NCI-H748 (cell line): ENCODE data around the gene FNBP1.
"Not testable (repeated sequence)": the region's sequence is repeated elsewhere in the genome, so short reads cannot be mapped to it uniquely, and the experiment has no call there.

ENCODE experiments used
- DNase-seq: peaks from one replicate; lab custom pipeline; 2025; ENCODE audit not compliant: unreplicated experiment; lab: John Stamatoyannopoulos, UW

Gene FNBP1

GRCh38 chr9:130022566-130023143, 20.3 kb downstream of the FNBP1 start:
- no peak for DNase-seq

- DNase-seq: not testable (repeated sequence)
These were observed 21.1 kb downstream of the FNBP1 start for GRCh38 chr9:130021842-130022241.

GRCh38 chr9:130021123-130021522, 21.9 kb downstream of the FNBP1 start:
- DNase-seq: no peak

- no peak for DNase-seq
These were observed 22.4 kb downstream of the FNBP1 start for GRCh38 chr9:130020618-130021017.

GRCh38 chr9:130018265-130018664, 24.7 kb downstream of the FNBP1 start:
- no peak for DNase-seq

GRCh38 chr9:130017510-130017909, 25.5 kb downstream of the FNBP1 start:
- DNase-seq: not testable (repeated sequence)

GRCh38 chr9:130017076-130017475, 25.9 kb downstream of the FNBP1 start:
- DNase-seq: no peak

GRCh38 chr9:130015353-130016019, 27.5 kb downstream of the FNBP1 start:
- no peak for DNase-seq

- DNase-seq: no peak
These were observed 29.7 kb downstream of the FNBP1 start for GRCh38 chr9:130013326-130013725.

GRCh38 chr9:130010151-130010988, 32.6 kb downstream of the FNBP1 start:
- DNase-seq: no peak

- not testable (repeated sequence) for DNase-seq
These were observed 33.4 kb downstream of the FNBP1 start for GRCh38 chr9:130009546-130009945.

GRCh38 chr9:130008538-130008937, 34.5 kb downstream of the FNBP1 start:
- no peak for DNase-seq

- not testable (repeated sequence) for DNase-seq
These were observed 36.0 kb downstream of the FNBP1 start for GRCh38 chr9:130006952-130007351.

- no peak for DNase-seq
These were observed 38.9 kb downstream of the FNBP1 start for GRCh38 chr9:130003943-130004552.

GRCh38 chr9:130002320-130002719, 40.7 kb downstream of the FNBP1 start:
- DNase-seq: no peak

GRCh38 chr9:130001190-130001589, 41.8 kb downstream of the FNBP1 start:
- no peak for DNase-seq

GRCh38 chr9:129999141-129999510, 43.9 kb downstream of the FNBP1 start:
- DNase-seq: no peak

GRCh38 chr9:129998491-129999140, 44.4 kb downstream of the FNBP1 start:
- DNase-seq: no peak

- not testable (repeated sequence) for DNase-seq
These were observed 45.3 kb downstream of the FNBP1 start for GRCh38 chr9:129997706-129998105.

- no peak for DNase-seq
These were observed 46.7 kb downstream of the FNBP1 start for GRCh38 chr9:129996161-129996830.
